AML-193 (cell line): Measurements from ENCODE around the gene IGHMBP2.
A peak's percentile ranks its signal among the peaks of the same experiment; 100 is the strongest.

Source experiments
- DNase-seq, 2 experiments: peaks; one replicate each; lab custom pipeline; 2025; lab: John Stamatoyannopoulos, UW

The IGHMBP2 gene

DNA sequence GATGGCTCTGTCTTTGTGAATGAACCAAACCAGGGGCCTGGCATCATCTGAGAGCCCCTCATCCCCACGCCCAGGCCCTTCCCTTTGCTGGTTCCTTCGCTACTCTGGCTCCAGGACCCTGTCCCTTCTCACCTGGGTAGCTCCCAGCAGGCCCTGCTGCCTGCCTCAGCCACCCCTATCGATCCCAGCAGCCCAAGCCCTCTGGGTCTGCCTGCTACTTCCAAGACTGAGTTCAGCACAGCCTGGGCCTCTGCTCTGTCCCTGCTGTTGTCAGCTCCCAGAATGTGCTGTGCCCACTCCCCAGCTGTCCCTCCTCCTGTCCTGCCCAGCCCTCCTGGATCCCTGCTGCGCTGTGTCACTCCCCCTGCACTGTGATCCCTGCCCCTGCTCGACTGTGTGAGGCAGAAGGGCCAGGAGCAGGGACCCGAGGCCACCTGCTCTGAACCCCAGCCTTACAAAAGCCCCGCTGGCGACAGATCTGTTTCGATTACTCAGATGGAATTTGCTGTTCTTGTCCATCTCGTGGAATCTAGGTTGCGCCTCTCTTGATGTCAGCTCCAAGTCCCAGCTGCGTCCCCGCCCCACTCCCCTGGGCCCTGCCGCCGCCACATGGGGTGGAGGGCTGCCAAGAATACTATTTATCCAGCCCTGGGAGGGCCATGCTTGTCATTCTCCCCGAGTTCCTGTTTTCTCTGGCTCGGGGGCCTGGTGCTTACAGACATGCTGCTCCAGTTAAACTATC, 13.0 kb upstream of the IGHMBP2 start:
- DNase-seq, result no peak

DNA sequence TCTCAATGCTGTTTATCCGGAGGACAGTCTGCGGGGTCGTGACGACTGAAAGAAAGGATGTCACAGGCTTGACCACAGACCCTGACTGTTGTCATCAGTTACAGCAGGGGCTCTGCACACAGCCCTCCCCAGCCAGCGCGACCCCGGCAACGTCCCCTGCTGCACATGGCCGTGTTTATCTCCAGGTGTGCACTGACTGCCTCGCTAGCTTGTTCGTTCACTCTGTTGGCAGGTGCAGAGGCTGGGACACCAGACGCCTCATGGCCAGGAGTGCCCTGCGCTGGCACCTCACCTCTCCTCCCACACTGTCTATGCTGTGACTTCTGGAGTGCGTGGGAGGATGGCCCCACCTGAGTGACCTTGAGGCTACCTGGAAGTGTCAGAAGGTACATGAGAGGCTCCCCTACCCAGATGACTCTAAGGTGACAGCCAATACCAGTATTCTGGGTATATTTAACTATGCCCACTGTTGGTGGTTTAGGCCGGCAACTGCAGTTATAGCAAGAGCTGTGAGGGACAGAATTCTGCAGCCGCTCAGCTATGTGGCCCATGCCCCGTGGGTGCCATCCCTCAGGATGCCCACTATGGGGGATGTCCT, 12.2 kb upstream of the IGHMBP2 start:
- DNase-seq, result no peak

DNA sequence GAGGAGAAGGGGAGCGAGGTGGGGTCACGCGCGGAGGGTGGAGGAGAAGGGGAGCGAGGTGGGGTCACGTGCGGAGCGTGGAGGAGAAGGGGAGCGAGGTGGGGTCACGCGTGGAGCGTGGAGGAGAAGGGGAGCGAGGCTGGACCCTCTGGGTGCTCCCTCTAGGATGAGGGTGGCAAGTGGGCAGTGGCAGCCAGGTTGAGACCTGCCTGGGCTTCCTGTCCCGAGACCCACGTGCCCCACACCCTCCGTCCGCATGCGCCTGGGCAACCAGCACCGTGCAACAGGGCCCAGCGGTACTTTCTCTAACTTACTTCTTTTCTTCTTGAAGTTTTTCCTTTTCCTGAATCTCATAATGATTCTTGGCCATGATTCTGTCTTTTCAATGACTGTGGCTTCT, 11.1 kb upstream of the IGHMBP2 start:
- DNase-seq, result no peak

DNA sequence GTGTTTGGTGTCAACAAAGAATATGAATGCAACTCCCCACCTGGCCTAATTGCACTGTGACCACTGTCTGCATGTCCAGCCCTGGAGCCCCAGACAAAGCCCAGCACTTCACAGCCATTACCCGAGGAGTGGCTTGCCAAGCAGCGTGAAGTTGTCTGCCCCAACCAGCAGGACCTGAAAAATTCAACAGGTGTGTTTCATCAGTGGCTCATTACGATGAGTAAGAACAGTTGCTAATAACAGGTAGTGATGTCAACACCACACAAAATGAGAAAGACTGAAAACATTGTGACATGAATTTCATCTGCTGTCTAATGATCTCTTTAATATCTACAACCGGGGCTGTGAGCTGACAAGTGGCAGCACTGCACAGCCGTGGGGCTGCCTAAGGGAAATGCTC, 10.4 kb upstream of the IGHMBP2 start:
- DNase-seq, result no peak

DNA sequence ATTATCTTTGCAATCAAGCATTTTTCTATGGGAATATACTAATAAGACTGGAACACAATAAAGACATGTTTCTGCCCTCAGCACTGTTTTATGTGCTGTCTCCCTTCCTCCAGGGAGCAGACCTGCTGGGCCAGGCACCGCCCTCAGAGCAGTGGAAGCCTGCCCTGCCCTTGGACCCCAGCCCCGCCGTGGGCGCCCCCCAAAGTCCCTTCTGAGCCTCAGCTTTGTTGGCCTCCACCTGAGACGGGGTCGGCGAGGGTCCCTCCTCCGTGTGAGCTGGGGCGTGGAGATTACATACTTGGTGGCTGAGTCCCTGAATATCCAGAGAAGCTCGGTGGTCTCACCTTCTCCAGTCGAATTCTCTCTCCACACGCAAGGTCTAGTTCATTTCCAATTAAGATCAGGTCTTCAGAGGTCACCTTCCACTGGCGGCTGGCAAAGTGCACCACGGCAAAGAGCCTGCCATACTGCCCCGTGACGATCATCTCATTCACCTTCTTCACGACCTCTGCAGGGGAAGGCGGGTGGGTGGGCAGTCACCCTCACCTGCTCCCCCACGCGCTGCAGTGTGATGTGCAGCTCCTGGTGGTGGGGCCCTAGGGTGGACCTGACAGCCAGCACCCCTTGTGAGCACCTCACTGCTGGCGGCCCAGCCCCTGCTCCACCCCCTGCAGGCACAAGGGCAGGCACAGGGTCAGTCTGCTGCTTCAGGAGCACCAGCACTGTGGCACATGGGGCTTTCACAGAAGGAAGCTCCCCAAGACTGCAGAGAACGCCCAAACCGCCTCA, 7.3 kb upstream of the IGHMBP2 start:
- no peak for DNase-seq

DNA sequence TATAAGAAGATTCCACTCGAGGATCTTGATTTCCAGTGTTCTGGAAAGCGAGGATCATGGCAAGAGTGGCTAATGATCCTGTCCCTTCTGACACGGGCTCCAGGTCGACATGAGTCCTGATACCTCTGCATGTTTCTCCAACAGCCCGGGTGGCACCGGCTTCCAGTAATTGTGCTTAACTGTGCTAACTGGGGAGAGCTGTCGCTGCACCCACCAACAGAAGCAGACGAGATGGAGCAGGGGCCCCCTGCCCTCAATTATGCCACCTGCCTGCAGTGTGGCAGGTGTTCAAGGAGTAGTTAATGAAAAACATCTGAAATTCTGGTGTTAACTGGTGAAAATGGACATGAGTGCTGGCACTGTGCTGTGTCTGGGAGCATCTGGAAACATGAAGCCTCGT, 6.2 kb upstream of the IGHMBP2 start:
- DNase-seq, result no peak

DNA sequence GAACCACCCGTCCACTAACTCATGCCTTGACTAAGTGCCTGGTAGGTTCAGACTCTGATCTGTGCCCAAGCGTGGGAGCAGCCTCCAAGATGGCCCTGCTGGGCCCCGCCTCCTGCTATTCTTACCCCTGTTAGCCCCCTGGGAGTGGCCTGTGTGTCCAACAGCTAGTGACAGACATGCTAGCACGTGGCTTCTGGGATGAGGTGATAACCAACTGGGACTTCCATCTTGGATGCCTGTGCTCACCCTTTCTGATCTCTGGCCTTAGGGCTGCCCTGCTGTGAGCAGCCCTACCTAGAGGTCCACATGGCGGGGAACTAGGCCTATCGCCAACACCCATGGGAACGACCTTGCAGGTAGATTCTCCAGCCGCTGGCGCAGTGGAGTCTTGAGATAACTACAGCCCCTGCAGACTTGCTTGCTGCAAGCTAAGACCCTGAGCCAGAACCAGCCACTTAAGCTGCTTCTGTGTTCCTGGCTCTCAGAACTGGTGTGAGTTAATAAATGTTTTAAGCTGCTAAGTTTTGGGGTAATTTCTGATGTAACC, 2.8 kb upstream of the IGHMBP2 start:
- no peak for DNase-seq

DNA sequence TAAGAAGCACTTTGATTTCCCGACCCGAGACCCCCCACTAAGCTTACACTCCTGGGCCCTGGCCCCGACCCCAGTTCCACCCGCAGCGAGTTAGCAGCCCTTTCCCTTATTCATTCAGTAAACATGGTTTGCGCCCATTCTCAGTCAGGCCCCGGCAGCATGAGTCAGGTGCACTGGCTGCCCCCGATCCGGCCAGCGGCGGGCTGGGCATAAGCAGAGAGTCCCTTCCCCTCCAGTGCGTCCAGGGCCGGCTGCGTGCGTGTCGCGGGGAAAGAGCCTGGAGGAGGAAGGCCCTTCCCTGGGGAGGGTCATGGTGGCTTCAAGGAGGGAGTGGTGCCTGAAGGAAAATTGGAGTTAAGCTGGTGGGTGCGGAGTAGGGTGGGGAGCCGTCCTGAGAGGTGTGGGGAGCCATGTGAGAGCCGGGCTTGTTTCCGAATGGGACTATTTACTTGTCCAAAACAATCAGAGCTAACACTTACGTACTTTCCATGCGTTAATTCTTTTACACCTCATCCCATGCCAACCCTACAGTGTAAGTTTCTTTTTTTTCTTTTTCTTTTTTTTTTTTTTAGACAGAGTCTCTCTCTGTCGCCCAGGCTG, 657 bp downstream of the IGHMBP2 start:
- peak in 1 of 2 experiments; percentile 24 for DNase-seq

DNA sequence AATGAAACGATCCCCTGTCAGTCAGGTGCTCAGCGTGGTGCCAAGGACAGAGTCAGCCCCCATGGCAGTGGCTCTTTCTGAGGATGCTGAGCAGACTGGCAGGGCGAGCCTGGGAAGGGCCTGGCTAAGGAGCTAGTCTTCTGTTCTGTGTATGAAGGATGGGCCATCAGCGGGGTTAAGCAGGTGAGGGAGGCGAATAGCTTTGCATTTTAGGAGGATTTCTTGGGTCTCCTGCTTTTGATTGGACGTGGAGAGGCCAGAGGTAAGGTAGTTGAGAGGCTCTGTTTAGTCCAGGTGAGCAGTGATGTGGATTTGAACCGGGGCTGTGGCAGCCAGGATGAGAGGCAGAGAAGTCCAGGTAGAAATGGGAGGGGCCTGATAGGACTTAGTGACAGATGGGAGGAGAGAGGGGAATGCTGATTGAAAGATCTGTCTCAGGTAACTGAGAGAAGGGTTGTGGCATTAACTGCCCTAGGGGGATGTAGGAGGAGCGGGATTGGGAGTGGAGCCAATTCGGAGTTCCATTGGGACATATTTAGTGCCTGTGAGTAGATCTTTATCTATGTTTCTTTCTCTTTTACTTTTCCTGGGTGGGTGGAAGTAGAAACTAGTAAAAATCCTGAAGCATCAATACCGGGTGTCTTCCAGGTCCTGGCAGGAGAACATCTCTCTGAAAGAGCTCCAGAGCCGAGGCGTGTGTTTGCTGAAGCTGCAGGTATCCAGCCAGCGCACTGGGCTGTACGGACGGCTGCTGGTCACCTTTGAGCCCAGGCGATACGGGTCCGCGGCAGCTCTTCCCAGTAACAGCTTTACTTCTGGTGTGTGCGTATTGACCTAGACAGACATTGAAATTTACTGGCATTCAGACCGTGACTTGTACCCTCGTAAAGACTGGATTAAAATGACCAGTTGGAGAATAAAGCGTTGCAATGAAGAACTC, 2.0 kb downstream of the IGHMBP2 start:
- no peak for DNase-seq

DNA sequence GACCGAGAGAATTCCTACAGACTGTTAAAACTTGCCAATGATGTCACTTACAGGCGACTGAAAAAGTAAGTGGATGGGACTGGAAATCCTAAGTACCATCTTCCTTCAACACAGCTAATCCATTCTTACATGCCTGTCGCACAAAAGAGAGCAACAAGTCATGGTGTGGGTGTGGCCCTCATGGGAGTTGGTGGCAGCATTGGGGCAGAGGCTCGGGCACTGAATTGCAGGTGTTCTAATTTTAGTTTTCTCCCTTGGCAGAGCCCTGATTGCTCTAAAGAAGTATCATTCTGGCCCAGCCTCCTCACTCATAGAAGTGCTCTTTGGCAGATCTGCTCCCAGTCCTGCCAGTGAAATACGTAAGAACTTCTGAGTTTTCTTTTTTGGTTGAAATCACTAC, 4.6 kb downstream of the IGHMBP2 start:
- DNase-seq, result no peak

DNA sequence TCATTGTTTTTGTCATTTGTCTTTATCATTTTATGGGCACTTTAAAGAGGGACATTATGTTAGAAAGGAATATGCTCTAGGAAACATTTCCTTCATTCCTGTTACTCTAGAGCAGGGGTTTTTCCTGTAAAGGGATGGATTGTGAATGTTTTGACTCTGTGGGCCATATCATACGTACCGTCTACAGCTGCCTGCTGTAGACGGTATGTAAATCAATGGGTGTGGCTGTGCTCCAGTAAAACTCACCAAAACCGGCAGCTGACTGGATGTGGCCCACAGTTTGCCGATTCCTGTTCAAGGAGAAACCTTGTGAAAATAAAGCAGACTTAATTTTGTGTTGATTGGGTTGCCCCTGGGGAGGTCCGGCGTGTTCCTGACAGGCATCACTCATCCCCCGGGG, 7.3 kb downstream of the IGHMBP2 start:
- no peak for DNase-seq

DNA sequence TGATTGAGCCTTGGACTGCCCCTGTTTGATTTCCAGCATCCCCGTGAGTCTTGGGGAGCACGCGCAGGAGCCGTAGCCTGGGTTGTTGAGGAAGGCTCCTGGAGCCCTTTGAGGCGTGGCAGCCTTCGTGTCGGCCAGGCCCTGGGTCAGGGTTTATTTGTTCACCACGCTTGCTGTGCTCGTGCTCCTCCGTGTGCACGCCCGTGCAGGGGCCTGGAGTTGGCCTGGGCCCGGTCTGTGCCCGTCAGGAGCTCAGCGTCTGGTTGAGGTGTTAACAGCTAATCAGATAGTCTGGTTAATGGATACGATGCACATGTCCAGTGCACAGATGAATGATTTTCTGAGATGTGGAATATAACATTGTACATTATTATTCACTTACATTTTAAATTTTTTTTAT, 8.0 kb downstream of the IGHMBP2 start:
- DNase-seq, result no peak

DNA sequence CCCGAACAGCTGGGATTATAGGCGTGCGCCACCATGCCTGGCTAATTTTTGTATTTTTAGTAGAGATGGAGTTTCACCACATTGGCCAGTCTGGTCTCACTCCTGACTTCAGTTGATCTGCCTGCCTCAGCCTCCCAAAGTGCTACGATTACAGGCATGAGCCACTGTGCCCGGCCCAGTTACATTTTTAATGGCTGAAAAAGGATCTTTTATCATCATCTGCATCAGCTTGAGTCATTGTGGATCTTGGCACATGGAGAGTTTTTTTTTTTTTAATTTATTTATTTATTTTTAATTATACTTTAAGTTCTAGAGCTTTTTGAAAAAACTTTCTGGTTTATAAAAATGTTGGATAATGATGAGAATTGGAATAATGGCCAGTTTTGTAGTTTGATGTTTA, 8.6 kb downstream of the IGHMBP2 start:
- DNase-seq, result no peak

DNA sequence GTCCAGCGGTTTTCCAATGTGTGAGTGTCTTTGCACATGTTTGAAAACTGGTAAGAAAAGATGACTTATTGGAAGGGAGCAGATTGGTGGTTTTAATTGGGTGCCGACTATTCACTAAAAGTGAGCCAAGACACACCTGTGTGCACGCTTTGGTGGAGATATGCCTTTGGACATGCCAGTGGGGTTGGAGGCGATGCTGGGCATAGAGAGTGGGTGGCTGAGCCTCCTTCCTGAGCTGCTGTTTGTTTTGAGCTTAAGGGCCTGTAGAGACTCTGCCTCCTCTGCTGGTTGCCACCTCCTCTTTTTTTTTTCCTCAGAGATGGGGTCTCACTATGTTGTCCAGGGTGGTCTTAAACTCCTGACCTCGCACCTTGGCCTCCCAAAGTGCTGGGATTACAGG, 9.5 kb downstream of the IGHMBP2 start:
- DNase-seq, result no peak

DNA sequence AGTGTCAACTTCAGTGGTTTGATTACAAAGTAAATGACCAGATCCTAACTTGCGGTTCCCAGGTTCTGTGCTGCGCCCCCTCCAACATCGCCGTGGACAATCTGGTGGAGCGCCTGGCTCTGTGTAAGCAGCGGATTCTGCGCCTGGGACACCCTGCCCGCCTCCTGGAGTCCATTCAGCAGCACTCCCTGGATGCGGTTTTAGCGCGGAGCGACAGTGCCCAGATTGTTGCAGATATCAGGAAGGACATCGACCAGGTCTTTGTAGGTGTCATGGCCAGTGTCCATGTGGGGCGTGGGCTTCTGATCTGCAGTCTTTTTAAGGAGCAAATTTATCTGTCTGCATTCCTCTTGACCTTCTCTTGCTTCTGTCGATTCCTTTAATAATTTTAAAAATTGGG, 11.1 kb downstream of the IGHMBP2 start:
- DNase-seq, result no peak

DNA sequence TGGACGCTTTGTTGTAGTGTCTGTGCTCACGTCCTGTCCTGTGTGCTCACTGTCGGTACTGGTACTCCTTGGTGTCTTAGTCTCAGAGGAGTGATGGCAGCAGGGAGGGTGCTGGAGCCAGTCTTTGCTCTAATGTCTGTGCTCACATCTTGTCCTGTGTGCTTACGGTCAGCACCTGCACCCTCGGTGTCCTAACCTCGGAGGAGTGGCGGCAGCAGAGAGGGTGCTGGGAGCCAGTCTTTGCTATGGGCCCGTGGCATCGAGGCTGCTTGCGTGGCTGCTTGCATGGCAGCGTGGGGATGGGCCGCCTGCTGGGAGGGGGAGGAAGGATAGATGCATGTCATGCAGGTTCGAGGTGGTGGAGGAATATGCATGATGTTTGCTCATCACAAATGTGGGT, 12.7 kb downstream of the IGHMBP2 start:
- DNase-seq, result no peak

DNA sequence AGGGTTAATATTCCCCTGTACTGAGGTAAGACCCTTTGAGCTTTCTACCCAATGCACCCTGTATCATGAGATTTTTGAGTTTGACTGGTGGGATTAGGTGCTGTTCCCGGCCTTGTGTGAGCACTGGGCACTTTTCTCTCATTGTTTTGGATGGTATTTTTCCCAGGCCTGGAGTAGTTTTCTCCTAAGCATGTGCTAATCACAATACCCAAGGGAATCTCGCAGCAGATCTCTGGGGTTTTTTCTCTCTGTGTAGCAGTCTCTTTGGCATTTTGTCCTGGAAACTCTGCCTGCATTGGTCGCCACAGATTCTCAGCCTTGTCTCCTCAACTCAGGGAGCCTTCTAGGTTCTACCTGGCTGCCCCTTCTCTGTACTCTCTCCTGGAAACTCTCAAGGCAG, 19.9 kb downstream of the IGHMBP2 start:
- no peak for DNase-seq

DNA sequence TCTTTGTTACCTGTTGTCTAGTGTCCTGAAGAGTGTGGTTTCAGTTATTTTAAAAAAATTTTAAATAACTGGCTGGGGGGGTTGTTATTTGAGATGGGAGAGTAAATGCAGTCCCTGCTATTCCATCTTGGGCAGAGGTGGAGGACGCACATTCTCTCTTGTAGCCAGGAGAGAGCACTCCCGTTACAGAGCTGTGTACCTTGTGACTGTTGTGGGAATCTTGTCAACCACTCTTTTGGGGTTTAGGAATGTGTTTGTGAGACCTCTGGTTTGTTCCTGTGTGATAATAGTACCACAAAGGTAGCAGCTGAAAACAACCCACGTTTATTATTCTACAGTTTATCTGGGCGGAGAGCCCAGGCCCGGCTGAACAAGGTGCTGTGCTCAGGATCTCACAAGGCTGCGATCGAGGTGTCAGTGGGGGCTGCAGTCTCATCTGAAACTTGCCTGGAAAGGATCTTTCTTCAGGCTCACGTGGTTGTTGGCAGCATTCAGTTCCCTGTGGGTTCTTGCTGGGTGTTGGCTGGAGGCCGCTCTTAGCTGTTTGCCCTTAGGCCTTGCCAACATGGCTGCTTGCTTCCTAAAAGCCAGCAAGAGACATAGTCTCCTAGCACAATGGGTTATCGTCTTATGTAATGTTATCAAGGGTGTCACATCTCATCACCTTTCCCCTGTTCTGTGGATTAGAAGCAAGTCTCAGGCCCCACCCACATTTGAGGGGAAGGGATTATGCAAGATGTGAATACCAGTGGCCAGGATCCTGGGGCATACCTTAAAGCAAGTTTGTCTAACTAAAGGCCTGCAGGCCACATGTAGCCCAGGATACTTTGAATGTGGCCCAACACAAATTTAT, 20.6 kb downstream of the IGHMBP2 start:
- DNase-seq, result no peak

DNA sequence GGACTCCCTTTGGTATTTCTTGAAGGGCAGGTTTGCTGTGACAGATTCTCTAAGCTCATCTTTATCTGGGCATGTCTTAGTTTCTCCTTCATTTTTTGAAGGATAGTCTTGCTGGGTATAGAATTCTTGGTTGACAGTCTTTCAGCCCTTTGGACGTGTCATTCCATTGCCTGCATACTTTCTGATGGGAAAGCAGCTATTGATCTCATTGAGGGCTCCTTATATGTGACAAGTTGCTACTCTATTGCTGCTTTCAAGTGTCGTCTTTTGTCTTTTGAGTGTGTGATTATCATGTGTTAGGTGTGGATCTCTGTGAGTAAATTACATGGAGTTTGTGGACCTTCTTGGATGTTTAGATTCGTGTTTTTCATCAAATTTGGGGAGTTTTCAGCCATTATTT, 21.9 kb downstream of the IGHMBP2 start:
- DNase-seq, result no peak
